ENCODE data around the gene MDH2.
"Not testable (repeated sequence)": the region's sequence is repeated elsewhere in the genome, so short reads cannot be mapped to it uniquely, and the experiment has no call there.

MDH2 gene

DNA sequence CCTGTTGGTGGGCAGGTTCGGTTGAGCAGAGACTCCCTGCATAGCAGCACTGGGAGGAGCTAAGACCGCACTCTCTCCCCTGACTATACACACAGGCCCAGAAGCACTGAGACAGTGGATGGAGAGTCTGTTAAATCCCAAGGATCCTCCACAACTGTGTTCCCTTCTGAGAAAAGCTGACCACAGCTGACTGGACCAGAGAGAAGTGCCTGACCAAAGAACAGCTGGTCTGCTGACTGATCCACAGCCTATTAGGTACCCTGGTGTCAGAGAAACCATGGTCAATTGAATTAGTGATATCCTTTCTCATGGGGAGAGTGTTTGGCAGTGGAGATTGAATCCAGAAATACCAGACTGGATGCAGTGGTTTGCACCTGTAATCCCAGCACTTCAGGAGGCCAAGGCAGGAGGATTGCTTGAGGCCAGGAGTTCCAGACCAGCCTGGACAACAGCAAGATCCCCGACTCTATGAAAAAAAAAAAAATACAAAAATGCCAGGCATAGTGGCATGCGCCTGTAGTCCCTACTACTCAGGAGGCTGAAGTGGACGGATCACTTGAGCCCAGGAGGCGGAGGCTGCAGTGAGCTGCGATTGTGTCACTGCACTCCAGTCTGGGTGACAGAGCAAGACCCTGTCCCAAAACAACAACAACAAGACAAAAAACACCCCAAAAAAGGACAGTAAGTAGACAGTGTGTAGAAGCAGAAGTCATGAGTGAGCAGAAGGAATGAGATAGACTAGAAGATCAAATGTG, 25.7 kb upstream of the MDH2 start:
- in situ Hi-C loops (cut with HindIII; ENCODE audit: low sequenced_read_pairs) = no loop called here
- H3K4me3 ChIP-seq (ENCODE audit: low read depth, low read length) = no peak overlapping the region
- no peak for DNase-seq (ENCODE audit: low read depth)
- TF ChIP-seq, protein P1, sequence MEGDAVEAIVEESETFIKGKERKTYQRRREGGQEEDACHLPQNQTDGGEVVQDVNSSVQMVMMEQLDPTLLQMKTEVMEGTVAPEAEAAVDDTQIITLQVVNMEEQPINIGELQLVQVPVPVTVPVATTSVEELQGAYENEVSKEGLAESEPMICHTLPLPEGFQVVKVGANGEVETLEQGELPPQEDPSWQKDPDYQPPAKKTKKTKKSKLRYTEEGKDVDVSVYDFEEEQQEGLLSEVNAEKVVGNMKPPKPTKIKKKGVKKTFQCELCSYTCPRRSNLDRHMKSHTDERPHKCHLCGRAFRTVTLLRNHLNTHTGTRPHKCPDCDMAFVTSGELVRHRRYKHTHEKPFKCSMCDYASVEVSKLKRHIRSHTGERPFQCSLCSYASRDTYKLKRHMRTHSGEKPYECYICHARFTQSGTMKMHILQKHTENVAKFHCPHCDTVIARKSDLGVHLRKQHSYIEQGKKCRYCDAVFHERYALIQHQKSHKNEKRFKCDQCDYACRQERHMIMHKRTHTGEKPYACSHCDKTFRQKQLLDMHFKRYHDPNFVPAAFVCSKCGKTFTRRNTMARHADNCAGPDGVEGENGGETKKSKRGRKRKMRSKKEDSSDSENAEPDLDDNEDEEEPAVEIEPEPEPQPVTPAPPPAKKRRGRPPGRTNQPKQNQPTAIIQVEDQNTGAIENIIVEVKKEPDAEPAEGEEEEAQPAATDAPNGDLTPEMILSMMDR (IDR thresholded peaks at IDR 0.05; ENCODE audit: low read depth, low read length, missing control alignments) = no peak

DNA sequence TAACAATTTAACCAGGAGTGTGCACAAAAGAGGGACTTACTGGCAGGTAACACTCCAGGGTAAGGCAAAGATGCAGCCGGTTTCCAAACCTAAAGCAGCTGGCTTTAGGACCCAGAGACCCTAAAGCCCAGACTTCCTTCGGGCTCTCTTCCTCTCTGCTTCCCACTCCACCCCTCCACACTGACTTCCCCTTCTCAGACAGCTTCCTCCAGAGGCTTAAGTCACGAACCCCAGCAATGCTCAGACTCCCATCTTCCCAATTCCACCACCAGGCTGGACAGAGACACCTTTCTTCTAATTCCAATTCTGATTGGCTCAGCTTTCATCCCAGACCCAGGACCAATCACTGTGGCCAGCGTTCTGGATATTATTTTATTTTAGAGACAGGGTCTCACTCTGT, 24.9 kb upstream of the MDH2 start:
- H3K4me3 ChIP-seq (ENCODE audit: low read depth, low read length) = no peak overlapping the region
- TF ChIP-seq, protein P1 (IDR thresholded peaks at IDR 0.05; ENCODE audit: low read depth, low read length, missing control alignments) = no peak
- in situ Hi-C loops (cut with HindIII; ENCODE audit: low sequenced_read_pairs) = no loop called here
- no peak for DNase-seq (ENCODE audit: low read depth)

- H3K4me3 ChIP-seq (ENCODE audit: low read depth, low read length); DNase-seq (ENCODE audit: low read depth): not testable (repeated sequence)
- in situ Hi-C loops (cut with HindIII; ENCODE audit: low sequenced_read_pairs) = loop anchor here (25.0 kb wide), 1 partner anchor 108 kb away; no protein-coding TSS in a partner anchor
These were observed 18.2 kb upstream of the MDH2 start for GRCh38 chr7:76029682-76030081.

GRCh38 chr7:76031964-76032363, 15.9 kb upstream of the MDH2 start:
- in situ Hi-C loops (cut with HindIII; ENCODE audit: low sequenced_read_pairs) = loop anchor here (25.0 kb wide), 1 partner anchor 105 kb away; no protein-coding TSS in a partner anchor
- TF ChIP-seq, protein P1 (IDR thresholded peaks at IDR 0.05; ENCODE audit: low read depth, low read length, missing control alignments) = no peak
- DNase-seq (ENCODE audit: low read depth) = no peak
- H3K4me3 ChIP-seq (ENCODE audit: low read depth, low read length) = no peak overlapping the region

DNA sequence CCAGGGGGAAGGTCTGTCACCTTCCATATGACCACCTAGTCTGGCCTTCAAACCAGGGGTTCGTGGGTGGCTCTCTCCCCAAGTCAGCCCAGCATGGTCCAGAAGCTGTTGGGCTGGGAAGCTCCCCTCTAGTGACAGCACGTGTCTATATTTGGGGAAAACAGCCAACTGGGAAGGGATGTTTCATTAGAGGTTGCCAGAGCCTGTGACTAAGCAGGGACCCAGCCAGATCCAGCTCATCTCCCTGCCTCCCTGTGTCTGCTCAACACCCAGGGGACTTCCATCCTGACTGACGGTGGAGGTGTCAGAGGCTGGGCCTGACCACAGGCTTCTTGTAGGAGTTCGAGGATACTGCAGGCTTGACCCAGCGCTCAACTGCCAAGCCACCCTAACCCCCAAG, 10.6 kb upstream of the MDH2 start:
- in situ Hi-C loops (cut with HindIII; ENCODE audit: low sequenced_read_pairs) = loop anchor here (25.0 kb wide), 1 partner anchor 100 kb away; no protein-coding TSS in a partner anchor

DNA sequence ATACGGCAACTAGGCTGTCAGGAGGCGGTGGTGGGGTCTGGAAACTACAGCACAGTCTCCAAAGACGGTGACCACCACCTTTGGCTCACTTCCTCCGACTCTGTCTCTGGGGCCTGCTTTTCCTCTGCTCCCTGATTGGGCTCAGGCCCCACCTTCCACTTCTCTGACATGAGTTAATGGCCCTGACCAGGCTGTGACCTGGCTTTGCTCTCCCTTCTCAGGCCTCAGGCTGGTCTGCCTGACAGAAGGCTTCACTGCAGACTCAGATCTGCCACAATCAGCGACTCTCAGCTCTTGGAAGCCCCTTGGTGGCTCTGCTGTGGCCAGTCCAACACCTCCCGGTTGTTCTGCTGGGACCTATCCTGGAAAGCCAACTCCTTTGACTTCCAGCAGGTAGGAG, 7.8 kb upstream of the MDH2 start:
- in situ Hi-C loops (cut with HindIII; ENCODE audit: low sequenced_read_pairs) = loop anchor here (25.0 kb wide), 1 partner anchor 97 kb away; no protein-coding TSS in a partner anchor
- no peak overlapping the region for H3K4me3 ChIP-seq (ENCODE audit: low read depth, low read length)
- no peak for DNase-seq (ENCODE audit: low read depth)
- TF ChIP-seq, protein P1 (IDR thresholded peaks at IDR 0.05; ENCODE audit: low read depth, low read length, missing control alignments) = no peak

More for the DNA sequence above, 10.6 kb upstream of the MDH2 start:
- DNase-seq (ENCODE audit: low read depth) = no peak
- TF ChIP-seq, protein P1 (IDR thresholded peaks at IDR 0.05; ENCODE audit: low read depth, low read length, missing control alignments) = no peak
- no peak overlapping the region for H3K4me3 ChIP-seq (ENCODE audit: low read depth, low read length)

DNA sequence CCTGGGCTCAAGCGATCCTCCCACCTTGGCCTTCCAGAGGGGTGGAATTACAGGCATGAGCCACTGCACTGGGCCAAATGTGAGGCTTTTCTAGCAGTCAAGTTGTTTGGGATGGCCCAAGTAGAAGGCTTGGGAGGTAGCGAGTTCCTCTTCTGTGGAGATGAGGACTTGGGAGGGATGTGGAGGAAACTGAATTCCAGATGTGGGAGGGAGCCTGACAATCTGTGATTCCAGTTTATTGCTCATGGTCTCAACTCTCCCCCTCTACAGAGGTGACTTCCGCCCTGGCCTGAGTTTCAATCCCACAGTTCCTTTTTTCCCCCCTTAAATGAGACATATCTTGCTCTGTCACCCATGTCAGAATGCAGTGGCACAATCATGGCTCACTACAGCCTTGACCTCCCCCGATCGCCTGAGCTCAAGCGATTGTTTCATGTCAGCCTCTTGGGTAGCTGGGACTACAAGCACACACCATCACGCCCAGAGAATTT, 3.5 kb upstream of the MDH2 start:
- in situ Hi-C loops (cut with HindIII; ENCODE audit: low sequenced_read_pairs) = loop anchor here (25.0 kb wide), 1 partner anchor 93 kb away; no protein-coding TSS in a partner anchor
- DNase-seq (ENCODE audit: low read depth) = no peak
- TF ChIP-seq, protein P1 (IDR thresholded peaks at IDR 0.05; ENCODE audit: low read depth, low read length, missing control alignments) = no peak
- no peak overlapping the region for H3K4me3 ChIP-seq (ENCODE audit: low read depth, low read length)

Data from astrocyte of the cerebellum (primary cell).